GM18867 (cell line): ENCODE results near the gene GPC5.

Experiments
- ATAC-seq: cut with Tn5 transposase; IDR thresholded peaks from one replicate; pipeline ENCODE4 v1.9.1; 2021; ENCODE audit warnings: mild to moderate bottlenecking, moderate library complexity; ENCODE audit not compliant: unreplicated experiment

The GPC5 gene

DNA sequence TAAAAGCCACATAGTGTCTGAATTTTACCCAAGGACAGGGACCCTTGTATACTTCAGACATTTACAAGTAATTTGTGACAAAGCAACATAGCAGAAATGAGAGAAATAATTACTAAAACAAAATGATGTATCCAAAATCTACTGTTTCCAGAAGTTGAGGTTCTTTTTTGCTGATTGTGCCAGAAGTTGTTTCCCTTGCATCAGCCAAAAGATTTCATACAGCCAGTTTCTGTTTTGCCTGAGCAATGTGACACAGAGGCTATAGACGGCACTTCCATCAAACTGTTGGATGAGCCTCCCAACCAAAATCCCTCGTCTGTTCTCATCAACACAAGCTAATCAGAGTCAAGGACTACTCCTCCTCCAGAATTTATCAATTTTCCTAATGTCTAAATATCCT lies 915.0 kb downstream of the GPC5 start:
- no peak for ATAC-seq

DNA sequence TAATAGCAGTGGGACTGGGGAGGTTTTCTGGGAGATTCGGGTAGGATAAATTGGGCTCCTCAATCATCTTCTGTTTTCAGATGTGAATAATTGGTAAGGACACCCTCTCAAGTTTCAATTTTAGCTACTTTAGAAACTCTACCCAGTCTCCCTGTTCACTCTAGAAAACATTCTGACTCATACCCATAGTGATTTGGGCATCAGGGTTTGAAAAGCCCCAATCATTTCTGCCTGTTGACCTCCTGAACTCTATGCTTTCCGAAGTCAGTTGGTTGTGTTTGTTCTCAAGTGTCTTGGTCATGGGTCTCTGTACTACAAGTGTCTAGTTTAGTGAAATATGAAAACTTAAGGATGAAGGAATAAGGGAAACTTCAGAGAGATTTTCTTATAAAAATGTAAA lies 916.8 kb downstream of the GPC5 start:
- ATAC-seq, result no peak

DNA sequence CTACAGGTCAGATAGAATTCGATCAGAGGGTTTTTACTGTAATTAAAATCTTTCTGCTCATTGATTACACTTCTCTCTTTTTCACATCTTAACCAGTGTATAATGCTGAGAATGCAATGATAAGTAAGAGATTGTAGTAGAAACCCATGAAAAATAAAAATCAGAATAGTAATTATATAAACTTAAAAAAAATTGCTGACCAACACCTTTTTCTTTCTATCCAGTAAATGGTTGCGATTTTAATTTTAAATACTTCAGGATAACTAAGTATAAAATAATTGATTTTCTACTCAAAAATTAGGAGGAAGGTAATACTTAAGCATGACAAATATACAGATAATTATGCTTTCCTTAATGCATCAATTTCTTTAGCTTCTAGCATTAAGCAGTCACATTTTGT lies 917.6 kb downstream of the GPC5 start:
- ATAC-seq, result no peak

DNA sequence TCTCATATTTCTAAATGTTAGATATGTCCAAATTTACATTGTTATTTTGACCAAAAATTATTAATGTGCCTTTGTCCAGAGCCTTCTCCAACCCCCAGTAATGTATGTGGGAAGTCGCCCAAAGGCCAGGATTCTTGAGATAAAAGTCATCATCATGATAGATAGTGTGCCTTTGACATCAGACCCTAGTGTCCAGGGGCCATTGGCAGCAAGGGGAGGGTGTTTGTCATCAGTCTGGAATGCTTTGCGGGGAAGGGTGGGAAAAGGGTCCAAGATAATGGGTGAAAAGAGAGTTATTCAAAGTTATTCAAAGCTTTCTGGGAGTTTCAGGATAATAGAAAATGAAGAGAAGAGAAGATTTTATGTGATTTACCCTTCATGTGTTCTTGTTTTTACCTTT lies 918.6 kb downstream of the GPC5 start:
- no peak for ATAC-seq

DNA sequence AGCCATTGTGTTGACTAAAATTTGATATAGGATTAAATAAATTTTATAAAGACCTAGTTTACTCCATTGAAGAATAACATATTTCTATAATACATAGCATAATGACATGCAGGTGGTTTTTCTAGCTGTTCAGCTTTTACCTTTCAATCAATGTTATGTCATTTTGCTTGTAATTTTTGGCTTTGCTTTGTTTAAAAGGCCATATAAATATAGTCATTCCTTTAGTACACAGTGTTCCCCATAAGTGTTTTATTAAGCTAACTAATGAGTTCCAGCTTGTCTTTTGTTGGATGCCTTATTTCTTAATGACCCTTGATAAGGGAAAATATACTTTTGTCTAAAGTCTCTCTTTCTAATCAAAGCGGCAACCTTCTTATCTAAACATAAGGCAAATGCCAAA lies 921.9 kb downstream of the GPC5 start:
- no peak for ATAC-seq

DNA sequence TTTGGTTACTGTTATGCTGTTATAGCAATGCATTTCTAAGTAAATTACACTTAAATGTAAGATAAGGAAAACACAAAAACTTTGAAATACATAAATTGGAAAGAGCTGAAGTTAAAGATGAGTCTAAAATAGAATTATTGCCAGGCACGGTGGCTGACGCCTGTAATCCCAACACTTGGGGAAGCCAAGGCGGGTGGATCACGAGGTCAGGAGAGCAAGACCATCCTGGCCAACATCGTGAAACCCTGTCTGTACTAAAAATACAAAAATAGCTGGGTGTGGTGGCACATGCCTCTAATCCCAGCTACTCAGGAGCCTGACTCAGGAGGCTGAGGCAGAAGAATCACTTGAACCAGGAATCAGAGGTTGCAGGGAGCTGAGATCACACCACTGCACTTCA lies 922.8 kb downstream of the GPC5 start:
- no peak for ATAC-seq

DNA sequence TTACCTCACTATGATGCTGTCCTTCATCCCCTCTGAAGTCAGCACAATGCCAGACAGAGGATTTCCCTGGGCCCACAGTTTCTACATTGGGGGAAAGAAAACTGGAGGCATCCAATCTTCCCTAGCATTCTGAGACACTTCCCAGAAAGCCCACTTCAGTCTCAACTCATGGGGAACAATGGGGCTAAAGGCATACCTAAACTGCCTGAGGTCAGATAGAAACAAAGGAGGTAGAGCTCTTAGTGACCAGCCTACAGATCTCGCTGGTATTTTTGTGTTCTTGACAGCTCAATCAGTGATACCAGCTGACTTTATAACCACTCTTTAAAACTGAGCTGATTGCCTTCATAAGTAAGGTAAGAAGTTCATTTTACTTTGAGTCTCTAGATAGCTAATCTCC lies 947.2 kb downstream of the GPC5 start:
- no peak for ATAC-seq

DNA sequence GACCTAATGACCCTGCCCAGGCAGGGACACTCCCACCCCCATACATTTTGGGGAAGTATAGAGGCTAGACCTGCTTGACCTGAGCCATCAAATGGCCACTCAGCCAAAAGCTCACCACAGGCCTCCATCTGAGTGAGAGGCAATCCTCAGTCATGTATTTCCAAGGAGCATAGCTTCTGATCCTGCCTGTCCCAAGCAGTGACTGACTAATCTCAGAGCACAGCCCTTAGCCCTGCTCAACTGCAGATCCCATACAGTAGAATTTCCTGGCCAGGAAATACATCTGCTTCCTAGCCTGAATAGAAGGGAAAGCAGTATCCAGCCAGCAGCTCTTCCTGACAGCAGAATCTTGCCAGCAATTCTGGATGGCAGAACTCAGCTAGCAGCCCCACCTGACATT lies 947.6 kb downstream of the GPC5 start:
- no peak for ATAC-seq

DNA sequence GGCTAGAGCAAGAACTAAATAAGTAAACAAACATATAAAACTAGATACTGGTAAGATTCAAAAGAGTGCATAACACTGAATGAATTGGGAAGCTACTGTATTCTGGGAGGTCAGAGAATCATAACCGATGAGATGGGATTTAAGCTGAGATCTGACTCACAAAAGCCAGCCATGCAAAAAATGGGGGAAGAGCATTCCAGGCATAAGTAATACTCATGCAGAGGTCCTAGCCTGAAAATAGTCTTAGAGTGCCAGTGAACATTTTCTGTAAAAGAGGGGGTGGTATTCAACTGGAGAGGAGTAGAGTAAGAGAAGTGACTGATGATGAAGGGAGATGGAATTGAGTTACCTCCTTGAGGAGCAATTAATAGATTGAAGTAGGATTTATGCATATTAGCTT lies 956.2 kb downstream of the GPC5 start:
- no peak for ATAC-seq

DNA sequence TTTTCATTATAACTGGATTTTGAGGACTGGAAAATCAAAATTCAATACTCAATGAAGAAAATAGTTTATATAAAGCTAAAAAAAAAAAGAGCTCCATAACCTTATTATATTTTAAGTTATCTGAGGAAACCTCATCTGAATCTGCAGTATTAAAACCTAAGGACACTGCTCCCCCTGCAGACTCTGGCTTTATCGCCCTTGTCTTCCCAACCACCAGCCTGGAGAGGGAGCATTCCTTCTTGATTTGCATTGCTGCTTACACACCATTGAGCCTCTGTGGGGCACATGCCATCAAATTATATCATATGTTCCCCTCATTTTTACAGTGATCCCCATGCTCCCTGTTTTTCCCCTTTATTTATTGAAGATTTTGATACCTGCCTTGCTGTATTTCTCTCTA lies 956.8 kb downstream of the GPC5 start:
- ATAC-seq, result no peak

DNA sequence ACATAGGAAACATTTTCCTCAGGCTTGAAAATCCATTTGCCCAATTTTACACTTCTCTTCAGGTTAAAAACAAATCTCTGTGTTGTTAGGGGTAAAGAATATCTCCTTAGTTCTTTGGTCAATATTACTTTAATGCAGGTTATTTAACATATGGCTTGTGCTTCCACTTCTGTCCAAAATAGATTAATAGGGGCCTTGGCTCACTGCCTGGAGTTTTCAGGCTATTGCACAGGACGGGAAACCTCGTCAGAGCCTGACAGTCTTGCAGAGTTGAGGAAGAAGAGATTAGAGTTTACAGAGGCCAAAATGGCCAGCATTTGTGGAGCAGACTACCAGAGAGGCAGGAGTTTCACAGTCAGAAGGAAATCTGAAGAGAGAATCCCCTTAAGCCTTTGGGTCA lies 964.3 kb downstream of the GPC5 start:
- no peak for ATAC-seq

DNA sequence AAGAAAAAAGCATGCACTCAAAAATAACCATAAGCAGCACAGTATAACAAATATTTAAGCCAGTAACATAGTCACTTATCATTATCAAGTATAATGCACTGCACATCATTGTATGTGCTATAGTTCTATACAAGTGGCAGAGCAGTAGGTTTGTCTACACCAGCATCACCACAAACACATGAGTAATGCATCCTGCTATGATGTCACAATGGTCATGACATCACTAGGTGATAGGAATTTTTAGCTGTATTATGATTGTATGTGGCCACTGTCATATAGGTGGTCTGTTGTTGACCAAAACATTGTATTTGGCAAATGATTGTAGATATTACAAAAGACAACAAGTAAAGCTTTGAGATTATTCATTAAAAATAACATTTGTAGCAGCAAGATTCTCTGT lies 967.5 kb downstream of the GPC5 start:
- no peak for ATAC-seq

DNA sequence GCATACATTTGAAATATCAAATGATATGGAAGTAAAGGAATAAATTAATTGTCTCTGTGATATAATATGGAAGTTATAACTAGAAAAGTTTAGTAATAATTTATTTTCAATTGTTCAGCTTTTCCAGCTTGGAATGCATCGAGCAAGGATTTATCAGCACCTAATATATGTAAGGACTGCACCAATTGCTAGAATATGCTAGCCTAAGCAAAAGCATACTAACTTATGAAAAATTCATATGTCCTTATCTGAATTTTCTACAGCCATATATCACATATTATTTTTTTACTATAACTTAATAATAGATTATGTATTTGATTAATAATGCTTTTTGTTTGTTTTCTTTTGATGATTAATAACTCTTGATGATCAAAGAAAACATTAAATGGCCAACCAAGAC lies 979.0 kb downstream of the GPC5 start:
- ATAC-seq, result no peak

DNA sequence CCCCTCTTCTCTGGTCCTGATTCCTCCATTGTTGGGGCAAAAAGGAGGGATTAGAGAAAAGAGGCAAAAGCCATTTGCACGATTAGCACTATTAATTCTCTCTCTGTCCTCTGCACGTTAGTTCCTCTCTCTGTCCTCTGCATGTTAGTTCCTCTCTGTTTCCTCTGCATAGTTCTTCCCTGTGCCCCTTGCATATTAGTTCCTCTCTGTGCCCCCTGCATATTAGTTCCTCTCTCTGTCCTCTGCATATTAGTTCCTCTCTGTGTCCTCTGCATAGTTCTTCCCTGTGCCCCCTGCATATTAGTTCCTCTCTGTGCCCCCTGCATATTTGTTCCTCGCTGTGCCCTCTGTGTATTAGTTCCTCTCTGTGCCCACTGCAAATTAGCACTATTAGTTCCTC lies 981.0 kb downstream of the GPC5 start:
- no peak for ATAC-seq

DNA sequence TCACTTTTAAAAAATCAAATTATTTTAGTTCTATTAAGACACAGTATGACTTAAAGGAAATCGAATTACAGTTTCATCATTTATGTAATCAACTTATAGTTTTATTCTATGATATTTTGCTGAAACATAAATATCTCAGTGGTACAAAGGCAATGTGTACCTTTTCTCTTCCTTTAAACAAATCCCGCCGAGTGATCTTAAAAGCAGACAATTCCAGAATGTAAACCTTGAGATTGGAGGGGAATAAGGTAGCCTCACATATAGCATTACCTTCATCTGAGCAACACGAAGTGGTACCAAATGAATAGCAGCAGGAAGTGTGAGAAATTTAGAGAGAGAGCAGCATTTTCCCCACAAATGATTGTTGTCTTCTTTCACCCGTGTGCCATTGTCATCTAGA lies 986.0 kb downstream of the GPC5 start:
- ATAC-seq, result no peak

DNA sequence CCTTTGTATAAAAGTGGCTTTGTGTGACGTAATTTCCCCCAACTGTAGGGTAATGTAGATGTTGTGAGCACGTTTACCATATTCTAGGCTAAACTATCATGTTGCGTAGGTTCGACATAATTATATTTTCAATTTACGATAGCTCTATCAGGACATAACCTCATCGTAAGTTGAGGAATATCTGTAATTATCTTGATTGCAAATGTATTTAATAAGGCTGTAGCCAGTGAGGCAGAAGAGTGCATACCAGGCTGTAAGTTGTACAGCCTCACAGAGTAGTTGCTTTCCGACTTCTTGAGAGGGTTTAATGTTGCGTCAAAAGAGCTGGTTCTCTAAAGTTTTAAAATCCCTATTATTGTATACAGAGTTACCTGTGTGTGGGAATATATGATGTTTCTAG lies 988.8 kb downstream of the GPC5 start:
- ATAC-seq, result no peak

DNA sequence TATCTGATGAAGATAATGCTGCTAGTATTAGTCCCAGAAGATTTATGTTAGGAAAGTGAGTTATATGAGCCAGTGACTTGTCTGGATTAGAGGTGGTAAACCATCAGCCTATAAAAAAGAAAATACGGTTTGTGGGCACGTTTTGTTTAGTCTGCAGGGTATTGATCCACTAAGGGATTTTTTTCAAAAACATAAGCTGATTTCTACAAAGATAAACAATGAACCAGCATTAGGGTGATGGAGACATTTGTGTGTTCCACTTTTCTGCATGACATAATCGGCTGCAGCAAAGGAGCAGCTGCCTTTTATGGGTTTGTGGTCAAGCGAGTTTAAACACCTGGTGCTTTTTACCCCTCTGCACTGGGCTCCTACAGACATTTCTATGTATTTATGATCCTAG lies 991.8 kb downstream of the GPC5 start:
- no peak for ATAC-seq

DNA sequence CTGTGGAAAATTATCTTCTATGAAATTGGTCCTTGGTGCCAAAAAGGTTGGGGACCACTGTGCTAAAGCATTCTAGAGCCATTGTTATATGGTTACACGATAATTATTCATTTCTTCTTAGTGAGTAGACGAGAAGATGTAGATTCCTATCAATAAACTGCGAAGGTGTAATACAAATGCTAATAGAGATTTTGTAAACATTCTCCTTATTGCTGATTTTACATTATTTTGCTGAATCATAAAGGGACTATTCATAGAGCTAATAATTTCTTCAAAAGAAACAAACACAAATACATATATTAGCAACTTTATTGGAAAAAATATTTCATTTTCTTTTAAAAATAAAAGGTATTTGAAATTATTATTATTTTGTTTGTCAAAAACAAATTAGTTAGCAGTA lies 1005.2 kb downstream of the GPC5 start:
- no peak for ATAC-seq

DNA sequence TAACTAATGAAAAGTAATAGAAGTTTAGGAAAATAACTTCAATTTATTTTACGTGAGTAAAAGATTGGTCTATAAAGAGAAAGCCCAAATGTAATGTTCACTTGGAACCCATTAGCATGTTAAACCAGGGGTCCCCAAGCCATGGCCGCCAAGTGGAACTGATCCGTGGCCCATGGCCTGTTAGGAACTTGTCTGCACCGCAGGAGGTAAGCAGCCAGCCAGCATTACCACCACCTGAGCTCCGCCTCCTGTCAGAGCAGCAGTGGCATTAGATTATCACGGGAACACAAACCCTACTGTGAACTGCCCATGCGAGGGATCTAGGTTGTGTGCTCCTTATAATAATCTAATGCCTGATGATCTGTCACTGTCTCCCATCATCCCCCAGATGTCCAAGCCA lies 1009.4 kb downstream of the GPC5 start:
- ATAC-seq, result no peak

DNA sequence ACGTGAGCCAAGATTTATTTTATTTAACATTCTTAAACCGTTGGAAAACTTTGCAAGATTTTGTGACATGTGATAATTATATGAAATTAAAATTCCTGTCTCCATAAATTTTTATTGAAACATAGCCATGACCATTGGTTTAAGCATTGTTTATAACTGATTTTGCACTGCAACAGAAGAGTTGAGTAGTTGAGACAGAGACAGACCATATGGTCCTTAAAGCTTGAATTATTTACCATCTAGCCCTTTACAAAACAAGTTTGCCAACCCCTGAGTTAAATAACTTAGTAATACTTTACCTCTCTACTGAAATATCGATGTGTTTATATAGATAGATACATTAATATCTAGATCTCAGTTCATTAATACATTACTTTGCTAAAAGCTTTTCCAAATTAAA lies 1014.1 kb downstream of the GPC5 start:
- ATAC-seq, result no peak

DNA sequence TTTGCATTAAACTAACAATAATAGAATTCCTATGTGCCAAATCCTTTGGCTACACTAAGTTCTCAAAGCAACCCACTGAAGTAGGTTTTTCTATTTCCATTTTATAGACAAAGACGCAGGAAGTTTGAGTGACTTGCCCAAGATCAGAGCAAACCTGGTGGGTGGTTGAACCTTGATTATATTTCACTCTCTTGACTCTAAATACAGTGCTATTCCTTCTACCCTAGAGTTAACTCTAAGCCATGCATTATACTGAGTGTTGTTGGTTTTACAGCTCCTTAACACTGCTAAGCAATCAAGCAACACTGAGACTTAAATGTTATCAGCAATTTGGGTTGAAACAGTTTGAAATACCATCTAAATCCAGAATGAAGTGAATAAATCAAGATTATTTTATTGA lies 1014.6 kb downstream of the GPC5 start:
- no peak for ATAC-seq

DNA sequence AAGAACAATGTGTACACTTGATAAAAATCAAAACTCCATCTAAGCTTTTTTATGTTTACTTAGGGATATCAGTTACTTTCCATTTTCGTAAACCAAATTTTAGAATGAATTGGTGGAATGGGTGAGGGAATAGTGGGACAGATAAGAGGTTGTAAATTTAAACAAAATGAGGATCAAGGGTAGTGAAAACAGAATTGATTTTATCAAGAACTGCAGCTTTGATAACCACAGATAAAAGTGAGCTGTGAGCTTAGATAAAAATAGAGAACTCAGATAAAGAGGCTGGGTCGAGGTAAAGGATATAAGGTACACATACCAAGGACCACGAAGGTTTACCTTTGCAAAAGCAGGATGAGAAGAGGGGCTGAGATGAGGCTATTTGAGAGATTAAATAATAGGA lies 1015.0 kb downstream of the GPC5 start:
- ATAC-seq, result no peak

DNA sequence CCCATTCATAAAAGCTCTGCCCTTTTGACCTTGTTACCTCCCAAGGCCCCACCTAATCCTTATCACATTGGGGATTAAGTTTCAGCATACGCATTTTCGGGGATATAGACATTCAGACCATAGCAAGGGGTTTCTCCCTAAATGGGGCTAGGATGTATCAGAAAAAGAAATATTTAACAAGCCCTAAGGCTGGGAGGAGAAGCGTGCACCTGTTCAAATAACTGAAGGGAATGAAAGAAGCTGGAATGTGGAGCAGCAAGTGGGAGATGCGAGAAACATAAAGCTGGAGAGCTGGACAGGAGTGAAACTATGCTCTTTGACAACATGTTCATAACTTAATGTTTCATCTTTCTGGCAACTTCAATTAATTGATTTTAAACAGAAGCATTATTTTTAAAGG lies 1016.4 kb downstream of the GPC5 start:
- ATAC-seq, result no peak

DNA sequence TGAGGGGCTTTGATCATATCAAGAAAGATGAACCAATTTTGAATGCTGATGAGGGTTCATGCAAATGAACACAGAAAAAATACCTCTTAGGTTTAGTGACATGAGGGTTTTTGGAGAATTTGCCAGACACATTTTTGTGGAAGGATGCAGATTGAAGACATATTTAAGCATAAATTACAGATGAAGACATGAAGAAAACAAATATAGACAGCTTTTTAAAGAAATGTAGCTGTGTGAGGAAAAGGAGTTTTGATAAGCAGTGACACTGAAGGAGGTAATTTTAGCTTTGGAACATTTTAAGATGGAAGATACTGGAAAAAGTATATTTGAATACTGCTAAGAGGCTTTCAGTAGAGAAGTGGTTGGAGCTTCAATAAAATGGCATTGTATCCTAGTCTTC lies 1017.4 kb downstream of the GPC5 start:
- ATAC-seq, result no peak
